IMR-90 (cell line): ENCODE measurements around the gene BRME1. TPM values are rescaled to one million over a fixed set of nuclear protein-coding genes. Genes with fewer than 3 reads are reported as not detected.
A peak's percentile ranks its signal among the peaks of the same experiment; 100 is the strongest.

Experiments
- ATAC-seq: fragments of 200-7000 bp; cut with Tn5 transposase; 2 replicates; pipeline ENCODE4 v1.9.1; 2020; ENCODE audit warnings: low read depth, mild to moderate bottlenecking, moderate library complexity
- BruUV-seq: library from RNA; stranded (reverse); fragments of 400-500 nt; replicated peaks from 2 replicates; lab custom pipeline; 2021; lab: Mats Ljungman, UMichigan
- CTCF ChIA-PET: fragments of 300-600 bp; formaldehyde crosslinking; extraction: SDS; loops from one replicate; lab custom pipeline; 2021; ENCODE audit warnings: antibody characterized with exemption; lab: Yijun Ruan, JAX
- POLR2A ChIA-PET: fragments of 300-600 bp; sonication (Branson Sonifier 250); formaldehyde crosslinking; loops from one replicate; lab custom pipeline; 2022; ENCODE audit warnings: antibody characterized with exemption; ENCODE audit not compliant: unreplicated experiment; lab: Charles Lee
- DNase-seq: peaks from one replicate; pipeline ENCODE4 v3.0.0; 2013
- H2AFZ ChIP-seq: replicated peaks from 2 replicates; pipeline ENCODE3; 2013; ENCODE audit warnings: low read length, mild to moderate bottlenecking; ENCODE audit not compliant: poor library complexity
- H2AK5ac ChIP-seq: 2 replicates; pipeline ENCODE4 v1.6.1; 2013; ENCODE audit warnings: low read depth, low read length, inconsistent platforms
- H2AK9ac ChIP-seq: replicated peaks from 2 replicates; pipeline ENCODE3; 2013; ENCODE audit warnings: mild to moderate bottlenecking, low read depth, low read length, moderate library complexity; ENCODE audit not compliant: poor library complexity
- H2BK120ac ChIP-seq: 2 replicates; pipeline ENCODE4 v1.6.1; 2013; ENCODE audit warnings: low read depth, low read length, inconsistent platforms
- H2BK15ac ChIP-seq: 3 replicates; pipeline ENCODE4 v1.6.1; 2013; ENCODE audit warnings: low read depth, low read length, inconsistent platforms
- H2BK20ac ChIP-seq: 2 replicates; pipeline ENCODE4 v1.6.1; 2013; ENCODE audit warnings: low read depth, mild to moderate bottlenecking, inconsistent platforms, low read length, moderate library complexity
- H2BK5ac ChIP-seq: 2 replicates; pipeline ENCODE4 v1.6.1; 2013; ENCODE audit warnings: mild to moderate bottlenecking, low read depth, low read length, inconsistent platforms; ENCODE audit not compliant: poor library complexity, severe bottlenecking
- H3K14ac ChIP-seq: replicated peaks from 2 replicates; pipeline ENCODE4 v1.6.1; 2013; ENCODE audit warnings: low read depth, low read length, inconsistent platforms
- H3K18ac ChIP-seq: 2 replicates; pipeline ENCODE4 v1.6.1; 2013; ENCODE audit warnings: low read depth, low read length, control low read depth
- H3K23ac ChIP-seq: 2 replicates; pipeline ENCODE4 v1.6.1; 2013; ENCODE audit warnings: low read depth, low read length, inconsistent platforms
- H3K27ac ChIP-seq: 2 replicates; pipeline ENCODE4 v1.5.1; 2013; ENCODE audit warnings: mild to moderate bottlenecking, control low read depth, low read length; ENCODE audit not compliant: insufficient read depth
- H3K27me3 ChIP-seq: 2 replicates; pipeline ENCODE4 v1.6.1; 2013; ENCODE audit warnings: low read length; ENCODE audit not compliant: control insufficient read depth, insufficient read depth
- H3K36me3 ChIP-seq: 2 replicates; pipeline ENCODE4 v1.6.1; 2013; ENCODE audit warnings: low read length, mixed read lengths; ENCODE audit not compliant: control insufficient read depth, insufficient read depth
- H3K4ac ChIP-seq: 2 replicates; pipeline ENCODE4 v1.6.1; 2013; ENCODE audit warnings: low read depth, low read length, inconsistent platforms
- H3K4me1 ChIP-seq: 2 replicates; pipeline ENCODE4 v1.6.1; 2013; ENCODE audit warnings: low read length, mixed read lengths; ENCODE audit not compliant: control insufficient read depth, insufficient read depth
- H3K4me2 ChIP-seq: 2 replicates; pipeline ENCODE4 v1.6.1; 2013; ENCODE audit warnings: low read depth, mild to moderate bottlenecking, control low read depth, low read length, moderate library complexity
- H3K4me3 ChIP-seq: 2 replicates; pipeline ENCODE4 v1.5.1; 2013; ENCODE audit warnings: low read depth, mild to moderate bottlenecking, control low read depth, low read length, moderate library complexity; ENCODE audit not compliant: insufficient read depth
- H3K56ac ChIP-seq: 2 replicates; pipeline ENCODE4 v1.6.1; 2013; ENCODE audit warnings: low read length, inconsistent platforms; ENCODE audit not compliant: insufficient read depth; ENCODE audit errors: extremely low read depth
- H3K79me1 ChIP-seq, 2 experiments: 2 replicates each; pipeline ENCODE4 v1.6.1; 2013; ENCODE audit warnings: low read length in 2 of 2, inconsistent platforms in 1 of 2, low read depth in 1 of 2
- H3K9ac ChIP-seq: 2 replicates; pipeline ENCODE4 v1.6.1; 2013; ENCODE audit warnings: low read depth, low read length, control low read depth
- H3K9me1 ChIP-seq: 2 replicates; pipeline ENCODE4 v1.6.1; 2013; ENCODE audit warnings: low read length, inconsistent platforms; ENCODE audit not compliant: insufficient read depth
- H3K9me3 ChIP-seq: 2 replicates; pipeline ENCODE4 v1.6.1; 2013; ENCODE audit warnings: low read length; ENCODE audit not compliant: control insufficient read depth, insufficient read depth
- H4K20me1 ChIP-seq: 2 replicates; pipeline ENCODE4 v1.6.1; 2013; ENCODE audit warnings: low read length, inconsistent platforms; ENCODE audit not compliant: insufficient read depth
- H4K5ac ChIP-seq: 2 replicates; pipeline ENCODE4 v1.6.1; 2013; ENCODE audit warnings: mild to moderate bottlenecking, low read depth, low read length, control low read depth
- H4K8ac ChIP-seq, 2 experiments: 2 replicates each; pipeline ENCODE4 v1.6.1; 2013; ENCODE audit warnings: low read depth in 2 of 2, low read length in 2 of 2, control low read depth in 1 of 2, inconsistent platforms in 1 of 2
- H4K91ac ChIP-seq: 2 replicates; pipeline ENCODE4 v1.6.1; 2013; ENCODE audit warnings: low read depth, low read length, inconsistent platforms; ENCODE audit not compliant: insufficient read depth
- BHLHE40 ChIP-seq: fragments of 150-350 bp; IDR thresholded peaks from 2 replicates; pipeline ENCODE4 v1.6.1; 2016; ENCODE audit warnings: mild to moderate bottlenecking, low read depth, low read length
- CEBPB ChIP-seq: IDR thresholded peaks from 2 replicates; pipeline ENCODE4 v1.6.1; 2012; ENCODE audit warnings: low read depth, low read length, improper control_type of control experiment
- CHD1 ChIP-seq: IDR thresholded peaks from 2 replicates; pipeline ENCODE4 v1.6.1; 2012; ENCODE audit warnings: low read depth, low read length, improper control_type of control experiment
- USF2 ChIP-seq: fragments of 150-350 bp; IDR thresholded peaks from 2 replicates; pipeline ENCODE4 v1.6.1; 2017; ENCODE audit warnings: mild to moderate bottlenecking, antibody characterized with exemption, low read length, low read depth
- WGBS, 2 experiments: methylation state at CpG; one replicate each; pipeline versions ENCODE4 v1.1.5 to v1.1.7; 2013; ENCODE audit warnings: missing lambda C conversion rate in 2 of 2; ENCODE audit not compliant: insufficient read length in 1 of 2; ENCODE audit errors: extremely low coverage in 2 of 2; 5-methylcytosine and 5-hydroxymethylcytosine counted together
- dilution Hi-C: fragments of 300-500 bp; cut with HindIII; formaldehyde crosslinking; loops from one replicate; pipeline ENCODE4 v1.14.3; 2018; ENCODE audit warnings: low sequenced_read_pairs; ENCODE audit not compliant: unreplicated experiment
- in situ Hi-C: fragments of 300-500 bp; cut with MboI; formaldehyde crosslinking; loops from 3 replicates; pipeline ENCODE4 v1.14.3; 2019; ENCODE audit warnings: low sequenced_read_pairs, inconsistent platforms, mixed read lengths
- intact Hi-C: fragments of 100-400 bp; cut with micrococcal nuclease; formaldehyde crosslinking; loops from 2 replicates; pipeline ENCODE4 v1.10.0; 2022
- polyA plus RNA-seq, 3 experiments: library from polyadenylated mRNA; depleted of rRNA; stranded (reverse); fragments of >200 nt; gene quantifications; 2 replicates each; pipeline ENCODE4 v1.2.3, GENCODE V29; 2012; ENCODE audit warnings: low replicate concordance in 1 of 3
- total RNA-seq: library from RNA; depleted of rRNA; stranded (reverse); fragments of >200 nt; gene quantifications from 2 replicates; pipeline ENCODE4 v1.2.3, GENCODE V29; 2012

The BRME1 gene
- total and polyA plus RNA-seq, 2 of the 4 experiments (the other 2 are of a cell fraction), result 0.18 to 0.38 TPM

- Histone ChIP-seq H2AK5ac (peak overlapping the region; percentile 84), H3K14ac (peak overlapping the region; percentile 97), H3K79me1 (peaks cover 5 to 39% of the 10 kb centered on the region in 2 experiments; a peak in 2 of 4 replicates), H2BK20ac (peak overlapping the region; percentile 97), H3K4me3 (no peak overlapping the region), H2BK15ac (peak overlapping the region; percentile 93; the same call in 2 of the 3 replicates), H4K5ac (peak overlapping the region; percentile 73), H4K91ac (peak overlapping the region; percentile 94), H2BK120ac (peak overlapping the region; percentile 99), H3K4me1 (peaks cover 10% of the 10 kb centered on the region), H4K8ac (peak overlapping the region; percentile 74 to 92), H3K36me3 (no peaks in the 10 kb centered on the region), H3K27me3 (no peaks in the 10 kb centered on the region), H3K56ac (peak overlapping the region; percentile 94), H3K4me2 (no peak overlapping the region), H3K9me3 (no peaks in the 10 kb centered on the region), H2BK5ac (peak overlapping the region; percentile 90), H2AFZ (no peak overlapping the region), H3K18ac (peak overlapping the region; percentile 86; the same call in 1 of the 2 replicates), H3K27ac (peak overlapping the region; percentile 95; the same call in 1 of the 2 replicates), H4K20me1 (no peaks in the 10 kb centered on the region), H3K23ac (peak overlapping the region; percentile 92; the same call in 1 of the 2 replicates), H3K9me1 (peaks cover 4% of the 10 kb centered on the region), H3K9ac (peak overlapping the region; percentile 73; the same call in 1 of the 2 replicates), H2AK9ac (peak overlapping the region; percentile 98), H3K4ac (peak overlapping the region; percentile 96)
- 80% methylated on average over 8 of the region's 13 CpGs; no CpG with 5 or more reads in 1 of the 2 experiments for WGBS, 2 experiments
- no peak for ATAC-seq
- BruUV-seq, result no TSS peak
- intact Hi-C loops, result loop anchor here (5.0 kb wide), 1 partner anchor 129 kb away; no protein-coding TSS in a partner anchor
- TF ChIP-seq BHLHE40, result no peak
- TF ChIP-seq CHD1, result no peak
- no peak for TF ChIP-seq CEBPB
- TF ChIP-seq USF2, result no peak
- dilution Hi-C loops, result no loop called here
- POLR2A ChIA-PET, result interaction anchor here (1.0 kb wide), 1 partner anchor 19 kb away, joined by 3 read pairs; no protein-coding TSS in a partner anchor
- in situ Hi-C loops, result loop anchor here (5.0 to 25.0 kb wide), 3 partner anchors 79 to 574 kb away; no protein-coding TSS in a partner anchor
- DNase-seq, result no peak
- CTCF ChIA-PET, result interaction anchor here (1.0 to 2.5 kb wide), 5 partner anchors 10 to 77 kb away, joined by 3 to 13 read pairs (median 7); no protein-coding TSS in a partner anchor
Measured at GRCh38 chr19:13860679-13861391, 45.1 kb downstream of the BRME1 start.
